Natural killer cell (primary cell): ENCODE data around the gene PCNP. TPM values are rescaled to one million over a fixed set of nuclear protein-coding genes. Genes with fewer than 3 reads are reported as not detected.

Experiments used
- ATAC-seq, 3 donors: fragments of 150-1000 bp in 2 of 3; fragments of 200-7000 bp in 1 of 3; cut with Tn5 transposase; 1 replicate in 1 of 3; 2 replicates in 2 of 3; pipeline ENCODE4 v1.10.0; 2021; ENCODE audit warnings: mild to moderate bottlenecking in 2 of 3, moderate library complexity in 2 of 3
- DNase-seq, 2 donors: peaks; one replicate each; pipeline versions ENCODE4 v3.0.0 to v3.0.0-alpha.2; 2013 to 2021; ENCODE audit warnings: mixed read lengths in 1 of 2
- H3K27ac ChIP-seq: one replicate; pipeline ENCODE4 v1.5.1; 2013; ENCODE audit warnings: mild to moderate bottlenecking, low read length
- H3K27me3 ChIP-seq: one replicate; pipeline ENCODE4 v1.6.1; 2013; ENCODE audit warnings: low read length; ENCODE audit not compliant: control insufficient read depth, insufficient read depth
- H3K36me3 ChIP-seq: one replicate; pipeline ENCODE4 v1.6.1; 2013; ENCODE audit warnings: low read length; ENCODE audit not compliant: control insufficient read depth, insufficient read depth
- H3K4me1 ChIP-seq: one replicate; pipeline ENCODE4 v1.6.1; 2013; ENCODE audit warnings: low read length; ENCODE audit not compliant: control insufficient read depth, insufficient read depth
- H3K4me3 ChIP-seq: one replicate; pipeline ENCODE4 v1.5.1; 2013; ENCODE audit warnings: low read length
- H3K9me3 ChIP-seq: one replicate; pipeline ENCODE4 v1.6.1; 2013; ENCODE audit warnings: low read length; ENCODE audit not compliant: control insufficient read depth, insufficient read depth
- H3K27ac Mint-ChIP-seq, 2 donors: one replicate each; pipeline ENCODE4 v1.8.0; 2022; ENCODE audit warnings: mild to moderate bottlenecking in 2 of 2, mixed read lengths in 2 of 2, moderate library complexity in 1 of 2
- H3K27me3 Mint-ChIP-seq, 2 donors: one replicate each; pipeline ENCODE4 v1.8.0; 2022; ENCODE audit warnings: low read depth in 2 of 2, mixed read lengths in 2 of 2
- H3K36me3 Mint-ChIP-seq: one replicate; pipeline ENCODE4 v1.8.0; 2022; ENCODE audit warnings: mixed read lengths
- H3K4me1 Mint-ChIP-seq, 2 donors: one replicate each; pipeline ENCODE4 v1.8.0; 2022; ENCODE audit warnings: mixed read lengths in 2 of 2
- H3K4me3 Mint-ChIP-seq: one replicate; pipeline ENCODE4 v1.8.0; 2022; ENCODE audit warnings: mild to moderate bottlenecking, moderate library complexity, mixed read lengths
- H3K9me3 Mint-ChIP-seq, 2 donors: one replicate each; pipeline ENCODE4 v1.8.0; 2022; ENCODE audit warnings: mixed read lengths in 2 of 2
- WGBS: methylation state at CpG from one replicate; pipeline ENCODE4 v1.1.7; 2013; ENCODE audit warnings: missing lambda C conversion rate; ENCODE audit not compliant: insufficient coverage; 5-methylcytosine and 5-hydroxymethylcytosine counted together
- intact Hi-C: fragments of 100-400 bp; cut with micrococcal nuclease; formaldehyde crosslinking; loops from one replicate; pipeline ENCODE4 v1.14.2; 2022
- total RNA-seq, 4 donors: library from RNA; stranded (reverse); fragments of 120-200 nt in 1 of 4; gene quantifications; one replicate each; pipeline versions ENCODE4 v1.2.3 to v1.2.4, GENCODE V29; 2013 to 2022
- TF ChIP-seq, protein P1 (sequence below): fragments of 200-600 bp; IDR thresholded peaks from one replicate; pipeline ENCODE4 v1.8.0; 2022; ENCODE audit warnings: antibody characterized with exemption

The PCNP gene
- total RNA-seq, 3 donors from 2014 or later (not counting 1 experiment from before 2014, with no cell fraction given): 119 to 132 (median 124) TPM

DNA sequence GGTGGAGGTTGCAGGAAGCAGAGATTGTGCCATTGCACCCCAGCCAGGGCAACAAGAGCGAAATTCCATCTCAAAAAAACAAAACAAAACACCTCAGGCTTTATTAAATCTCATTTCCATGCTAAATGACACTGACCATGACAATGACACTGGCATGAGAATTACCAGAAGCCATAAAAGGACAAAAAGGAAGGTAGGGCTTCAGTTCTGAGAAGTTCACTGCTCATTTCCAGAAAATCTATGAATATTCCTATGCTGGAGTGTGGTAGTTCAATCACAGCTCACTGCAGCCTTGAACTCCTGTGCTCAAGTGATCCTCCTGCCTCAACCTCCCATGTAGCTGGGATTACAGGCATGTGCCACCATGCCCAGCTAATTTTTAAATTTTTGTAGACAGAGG is 44.7 kb downstream of the PCNP start:
- Histone ChIP-seq H3K4me1 (no peaks in the 10 kb centered on the region), H3K27ac (no peak overlapping the region), H3K4me3 (no peak overlapping the region), H3K9me3 (no peaks in the 10 kb centered on the region), H3K36me3 (no peaks in the 10 kb centered on the region), H3K27me3 (no peaks in the 10 kb centered on the region)
- intact Hi-C loops: no loop called here
- H3K27ac Mint-ChIP-seq: no peak overlapping the region
- H3K4me1 Mint-ChIP-seq: no peaks in the 10 kb centered on the region
- ATAC-seq: no peak
- WGBS: 89% methylated on average over 1 of the region's 1 CpG
- no peak for DNase-seq
- H3K9me3 Mint-ChIP-seq: no peaks in the 10 kb centered on the region
- H3K36me3 Mint-ChIP-seq: no peaks in the 10 kb centered on the region
- TF ChIP-seq, protein P1, sequence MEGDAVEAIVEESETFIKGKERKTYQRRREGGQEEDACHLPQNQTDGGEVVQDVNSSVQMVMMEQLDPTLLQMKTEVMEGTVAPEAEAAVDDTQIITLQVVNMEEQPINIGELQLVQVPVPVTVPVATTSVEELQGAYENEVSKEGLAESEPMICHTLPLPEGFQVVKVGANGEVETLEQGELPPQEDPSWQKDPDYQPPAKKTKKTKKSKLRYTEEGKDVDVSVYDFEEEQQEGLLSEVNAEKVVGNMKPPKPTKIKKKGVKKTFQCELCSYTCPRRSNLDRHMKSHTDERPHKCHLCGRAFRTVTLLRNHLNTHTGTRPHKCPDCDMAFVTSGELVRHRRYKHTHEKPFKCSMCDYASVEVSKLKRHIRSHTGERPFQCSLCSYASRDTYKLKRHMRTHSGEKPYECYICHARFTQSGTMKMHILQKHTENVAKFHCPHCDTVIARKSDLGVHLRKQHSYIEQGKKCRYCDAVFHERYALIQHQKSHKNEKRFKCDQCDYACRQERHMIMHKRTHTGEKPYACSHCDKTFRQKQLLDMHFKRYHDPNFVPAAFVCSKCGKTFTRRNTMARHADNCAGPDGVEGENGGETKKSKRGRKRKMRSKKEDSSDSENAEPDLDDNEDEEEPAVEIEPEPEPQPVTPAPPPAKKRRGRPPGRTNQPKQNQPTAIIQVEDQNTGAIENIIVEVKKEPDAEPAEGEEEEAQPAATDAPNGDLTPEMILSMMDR: no peak
- no peaks in the 10 kb centered on the region for H3K27me3 Mint-ChIP-seq
- H3K4me3 Mint-ChIP-seq: no peak overlapping the region

DNA sequence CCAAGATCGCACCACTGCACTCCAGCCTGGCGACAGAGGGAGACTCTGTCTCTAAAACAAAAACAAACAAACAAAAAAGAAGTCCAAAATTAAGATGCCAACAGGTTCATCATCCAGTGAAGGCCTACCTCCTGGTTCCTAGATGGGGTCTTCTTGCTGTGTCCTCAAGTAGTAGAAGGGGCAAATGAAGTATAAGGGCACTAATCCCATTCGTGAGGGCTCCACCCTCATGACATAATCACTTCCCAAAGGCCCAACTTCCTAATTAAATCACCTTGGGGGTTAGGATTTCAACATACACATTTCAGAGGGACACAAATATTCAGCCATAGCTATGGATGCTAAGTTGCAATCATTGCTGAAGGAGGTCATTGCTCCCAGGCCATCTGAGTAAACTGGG is 45.8 kb downstream of the PCNP start:
- TF ChIP-seq, protein P1: no peak
- no peaks in the 10 kb centered on the region for H3K9me3 ChIP-seq
- Mint-ChIP-seq H3K27me3 (no peaks in the 10 kb centered on the region), H3K9me3 (no peaks in the 10 kb centered on the region), H3K4me1 (no peaks in the 10 kb centered on the region), H3K36me3 (no peaks in the 10 kb centered on the region), H3K4me3 (no peak overlapping the region), H3K27ac (no peak overlapping the region)
- 100% methylated on average over 2 of the region's 3 CpGs for WGBS
- intact Hi-C loops: no loop called here
- no peak for ATAC-seq
- no peaks in the 10 kb centered on the region for H3K36me3 ChIP-seq
- H3K27ac ChIP-seq: no peak overlapping the region
- no peaks in the 10 kb centered on the region for H3K27me3 ChIP-seq
- no peak overlapping the region for H3K4me3 ChIP-seq
- no peaks in the 10 kb centered on the region for H3K4me1 ChIP-seq
- no peak for DNase-seq

DNA sequence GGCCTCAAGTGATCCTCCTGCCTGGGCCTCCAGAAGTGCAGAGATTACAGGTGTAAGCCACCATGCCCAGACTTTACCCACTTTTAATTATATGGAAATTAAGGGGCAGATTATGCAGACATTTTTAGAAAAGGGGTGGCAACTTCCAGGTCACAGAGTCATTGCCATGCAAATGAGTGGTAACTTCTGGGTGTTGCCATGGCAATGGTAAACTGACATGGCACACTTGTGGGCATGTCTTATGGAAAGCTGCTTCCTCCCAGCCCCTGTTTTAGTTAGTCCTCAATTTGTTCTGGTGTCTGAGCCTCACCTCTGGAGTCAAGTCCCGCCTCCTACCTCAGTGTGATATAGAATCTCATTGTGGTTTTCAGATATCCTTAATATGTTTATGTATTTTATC is 49.7 kb downstream of the PCNP start:
- no peaks in the 10 kb centered on the region for H3K9me3 ChIP-seq
- H3K4me3 ChIP-seq: no peak overlapping the region
- no peaks in the 10 kb centered on the region for H3K27me3 Mint-ChIP-seq
- intact Hi-C loops: no loop called here
- no peak overlapping the region for H3K27ac Mint-ChIP-seq
- H3K4me1 Mint-ChIP-seq: no peaks in the 10 kb centered on the region
- no peak overlapping the region for H3K27ac ChIP-seq
- TF ChIP-seq, protein P1: no peak
- WGBS: no CpG with 5 or more reads among the region's 1 CpG
- no peaks in the 10 kb centered on the region for H3K27me3 ChIP-seq
- no peaks in the 10 kb centered on the region for H3K4me1 ChIP-seq
- no peak overlapping the region for H3K4me3 Mint-ChIP-seq
- H3K36me3 ChIP-seq: no peaks in the 10 kb centered on the region
- ATAC-seq (no peak), DNase-seq (no peak)
- H3K36me3 Mint-ChIP-seq: no peaks in the 10 kb centered on the region
- no peaks in the 10 kb centered on the region for H3K9me3 Mint-ChIP-seq

DNA sequence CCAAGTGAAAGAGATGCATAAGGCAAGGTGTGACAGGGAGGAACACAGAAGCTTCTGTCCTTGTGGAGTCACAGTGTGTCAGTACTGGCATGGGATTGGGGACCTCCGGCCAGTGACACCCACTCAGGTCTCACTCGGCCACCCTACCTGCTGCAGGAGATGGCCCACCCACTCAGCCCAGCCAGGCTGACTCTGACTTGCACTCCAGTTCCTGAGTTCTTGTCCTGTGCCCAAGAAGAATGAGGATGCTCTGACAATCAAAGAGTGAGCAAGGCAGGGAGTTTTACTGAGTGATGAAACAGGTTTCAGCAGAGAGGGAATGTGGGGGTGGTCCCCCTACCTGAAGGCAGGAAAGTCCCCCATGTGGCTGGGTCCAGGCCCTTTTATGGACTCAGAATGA is 50.9 kb downstream of the PCNP start:
- Mint-ChIP-seq H3K27me3 (no peaks in the 10 kb centered on the region), H3K4me1 (no peaks in the 10 kb centered on the region), H3K9me3 (no peaks in the 10 kb centered on the region), H3K36me3 (no peaks in the 10 kb centered on the region), H3K4me3 (no peak overlapping the region), H3K27ac (no peak overlapping the region)
- intact Hi-C loops: no loop called here
- H3K4me3 ChIP-seq: no peak overlapping the region
- no peaks in the 10 kb centered on the region for H3K4me1 ChIP-seq
- no peaks in the 10 kb centered on the region for H3K36me3 ChIP-seq
- no peaks in the 10 kb centered on the region for H3K9me3 ChIP-seq
- H3K27ac ChIP-seq: no peak overlapping the region
- DNase-seq (no peak), ATAC-seq (no peak)
- TF ChIP-seq, protein P1: no peak
- 95% methylated on average over 2 of the region's 2 CpGs for WGBS
- H3K27me3 ChIP-seq: no peaks in the 10 kb centered on the region
